HT-29 (cell line): ENCODE measurements around the gene FBXO22. TPM values are rescaled to one million over a fixed set of nuclear protein-coding genes. Genes with fewer than 3 reads are reported as not detected.
"Not testable (repeated sequence)": the region's sequence is repeated elsewhere in the genome, so short reads cannot be mapped to it uniquely, and the experiment has no call there.

Experiments used
- DNase-seq: peaks from one replicate; pipeline ENCODE4 v3.0.0-alpha.2; 2015; ENCODE audit warnings: low spot score
- total RNA-seq: library from RNA; depleted of rRNA; stranded (reverse); fragments of >200 nt; shearing (Covaris generic); gene quantifications from 2 replicates; pipeline ENCODE4 v1.2.3, GENCODE V29; 2014; rRNA removed

FBXO22 gene
- 51.1 and 60.1 TPM in 2 replicates for total RNA-seq

DNA sequence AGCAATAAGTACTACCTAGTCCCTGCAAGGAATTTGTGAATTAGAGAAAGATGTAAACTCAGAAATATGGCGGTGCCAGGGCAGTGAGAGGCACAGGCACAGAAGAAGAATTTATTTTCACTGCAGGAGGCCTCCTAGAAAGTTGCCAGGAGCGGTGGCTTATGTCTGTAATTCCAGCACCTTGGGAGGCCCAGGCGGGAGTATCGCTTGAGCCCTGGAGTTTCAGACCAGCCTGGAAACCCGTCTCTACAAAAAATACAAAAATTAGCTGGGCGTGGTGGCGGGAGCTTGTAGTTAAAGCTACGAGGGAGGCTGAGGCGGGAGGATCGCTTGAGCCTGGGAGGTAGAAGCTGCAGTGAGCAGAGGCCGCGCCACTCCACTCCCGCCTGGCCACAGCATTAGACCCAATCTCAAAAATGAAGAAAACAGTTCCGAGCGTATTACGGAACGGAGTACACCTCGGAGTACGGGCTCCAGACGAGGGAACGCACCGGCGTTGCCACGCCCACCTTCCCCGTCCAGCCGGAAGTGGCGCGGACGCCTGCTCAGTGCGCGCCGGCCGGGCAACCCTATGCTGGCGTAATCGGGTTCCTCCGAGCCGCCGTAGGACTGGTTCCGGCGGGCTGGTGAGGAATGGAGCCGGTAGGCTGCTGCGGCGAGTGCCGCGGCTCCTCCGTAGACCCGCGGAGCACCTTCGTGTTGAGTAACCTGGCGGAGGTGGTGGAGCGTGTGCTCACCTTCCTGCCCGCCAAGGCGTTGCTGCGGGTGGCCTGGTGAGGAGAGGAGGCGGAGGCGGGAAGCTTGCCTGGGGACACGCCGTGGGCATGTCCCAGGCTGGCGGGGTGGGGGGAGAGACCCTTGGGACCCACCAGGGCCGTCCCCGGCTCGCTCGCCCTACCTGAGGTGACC lies at the start of gene FBXO22:
TSS of gene FBXO22 (plus strand) at position 548 of the 909 bp plus-strand sequence. CDS start at position 634, 86 bp downstream.
- peak; percentile 97 for DNase-seq

- DNase-seq = no peak
Observed at GRCh38 chr15:75857886-75858285, 45.8 kb upstream of the FBXO22 start.

DNA sequence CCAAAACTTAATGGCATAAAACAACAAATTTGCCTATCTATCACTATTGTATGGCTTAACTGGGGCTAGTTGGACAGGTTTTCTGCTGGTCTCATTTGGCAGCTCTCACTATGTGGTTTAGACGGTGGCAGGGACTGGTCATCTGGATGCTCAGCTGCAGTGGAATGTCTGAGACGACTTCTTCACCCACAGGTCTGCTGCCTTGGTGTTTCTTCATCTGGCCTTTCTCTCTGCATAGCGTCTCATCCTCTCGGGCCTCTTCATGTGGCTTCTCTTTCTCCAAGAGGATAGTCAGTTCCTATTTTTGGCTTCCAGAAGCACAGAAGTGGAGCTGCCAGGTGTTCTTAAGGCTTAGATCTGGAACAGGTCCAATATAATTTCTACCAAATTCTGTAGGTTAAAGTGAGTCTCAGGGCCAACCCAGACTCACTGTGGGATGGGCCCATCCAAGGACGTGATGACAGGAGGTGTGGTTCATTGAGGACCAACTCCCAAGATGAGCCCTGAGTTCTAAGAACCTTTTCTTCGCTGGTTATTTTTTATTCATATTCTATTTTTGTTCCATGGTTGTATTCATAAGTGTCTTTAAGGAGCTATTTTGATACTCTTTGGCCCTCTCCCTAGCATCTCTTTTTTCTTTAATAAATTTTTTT lies 41.8 kb upstream of the FBXO22 start:
- no peak for DNase-seq

GRCh38 chr15:75862796-75863195 lies 40.9 kb upstream of the FBXO22 start:
- no peak for DNase-seq

DNA sequence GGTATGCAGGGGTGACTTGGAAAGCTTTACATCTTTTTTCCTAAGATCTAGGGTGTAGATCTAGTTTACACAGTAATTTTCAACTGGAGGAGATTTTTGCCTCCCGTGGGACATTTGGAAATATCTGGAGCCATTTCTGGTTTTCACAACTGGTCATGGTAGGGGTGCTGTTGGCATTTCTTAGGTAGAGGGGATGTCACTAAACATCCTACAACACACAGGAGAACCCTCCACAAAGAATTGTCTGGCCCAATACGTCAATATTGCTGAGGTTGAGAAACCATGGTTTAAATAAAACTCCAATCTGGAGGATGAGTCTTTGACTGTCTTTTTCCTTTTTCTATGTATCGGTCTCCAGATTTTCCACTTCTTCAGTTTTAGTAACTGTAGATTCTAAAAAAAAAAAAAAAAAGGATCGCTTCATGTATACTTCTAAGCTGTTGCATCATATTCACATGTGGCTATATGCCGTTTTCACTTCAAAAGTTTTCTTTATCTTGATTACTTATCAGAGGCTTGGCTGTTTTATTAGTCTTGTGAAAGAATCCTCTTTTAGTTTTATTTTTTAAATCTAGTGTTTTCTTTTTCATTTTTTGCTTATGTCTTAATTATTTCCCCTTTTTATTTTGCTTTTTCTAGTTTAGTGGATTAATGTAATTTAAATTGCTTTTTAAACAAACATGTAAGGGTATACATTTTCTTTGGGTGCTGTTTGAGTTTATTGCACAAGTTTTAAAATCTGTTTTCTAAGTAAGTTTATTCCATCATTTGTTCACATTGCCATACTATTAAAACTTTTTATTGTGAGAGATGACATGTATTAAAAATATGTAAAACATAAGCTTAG lies 39.2 kb upstream of the FBXO22 start:
- DNase-seq = no peak

DNA sequence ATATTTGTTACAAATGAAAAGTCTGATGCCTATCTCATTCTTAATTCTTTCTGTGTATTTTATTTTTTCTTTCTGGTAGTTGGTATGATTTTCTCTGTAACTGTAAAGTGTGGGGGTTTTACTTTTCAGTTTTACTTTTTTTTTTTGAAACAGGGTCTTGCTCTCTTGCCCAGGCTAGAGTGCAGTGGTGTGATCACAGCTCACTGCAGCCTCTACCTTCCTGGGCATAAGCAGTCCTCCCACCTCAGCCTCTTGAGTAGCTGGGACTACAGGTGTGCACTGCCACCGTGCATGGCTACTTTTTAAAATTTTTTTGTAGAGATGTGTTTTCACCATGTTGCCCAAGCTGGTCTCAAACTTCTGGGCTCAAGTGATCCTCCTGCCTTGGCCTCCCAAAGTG lies 37.6 kb upstream of the FBXO22 start:
- not testable (repeated sequence) for DNase-seq

DNA sequence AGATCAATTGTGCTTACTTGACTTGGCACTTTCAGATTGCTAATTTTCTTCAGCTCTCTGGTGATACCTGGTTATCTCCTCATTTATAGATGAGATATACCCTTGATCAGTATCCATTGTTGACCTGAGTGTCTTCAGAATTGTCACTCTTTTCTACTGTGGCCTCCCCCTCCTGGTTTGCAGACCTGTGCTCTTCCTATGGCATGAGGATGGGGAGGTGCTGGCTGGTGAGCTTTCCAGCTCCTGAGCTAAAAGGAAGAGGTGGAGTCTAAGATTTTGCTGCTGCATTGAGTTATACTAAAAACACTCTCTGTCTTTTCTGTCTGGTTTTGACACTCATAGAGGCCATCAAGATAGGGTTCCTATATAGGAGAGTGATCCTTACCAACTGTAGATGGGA lies 36.8 kb upstream of the FBXO22 start:
- DNase-seq = no peak

- no peak for DNase-seq
Observed at GRCh38 chr15:75867449-75867848, 36.2 kb upstream of the FBXO22 start.

GRCh38 chr15:75868019-75868418 lies 35.7 kb upstream of the FBXO22 start:
- DNase-seq = no peak

- DNase-seq = no peak
Observed at GRCh38 chr15:75869446-75869845, 34.2 kb upstream of the FBXO22 start.

- DNase-seq = not testable (repeated sequence)
Observed at GRCh38 chr15:75871589-75871988, 32.1 kb upstream of the FBXO22 start.

DNA sequence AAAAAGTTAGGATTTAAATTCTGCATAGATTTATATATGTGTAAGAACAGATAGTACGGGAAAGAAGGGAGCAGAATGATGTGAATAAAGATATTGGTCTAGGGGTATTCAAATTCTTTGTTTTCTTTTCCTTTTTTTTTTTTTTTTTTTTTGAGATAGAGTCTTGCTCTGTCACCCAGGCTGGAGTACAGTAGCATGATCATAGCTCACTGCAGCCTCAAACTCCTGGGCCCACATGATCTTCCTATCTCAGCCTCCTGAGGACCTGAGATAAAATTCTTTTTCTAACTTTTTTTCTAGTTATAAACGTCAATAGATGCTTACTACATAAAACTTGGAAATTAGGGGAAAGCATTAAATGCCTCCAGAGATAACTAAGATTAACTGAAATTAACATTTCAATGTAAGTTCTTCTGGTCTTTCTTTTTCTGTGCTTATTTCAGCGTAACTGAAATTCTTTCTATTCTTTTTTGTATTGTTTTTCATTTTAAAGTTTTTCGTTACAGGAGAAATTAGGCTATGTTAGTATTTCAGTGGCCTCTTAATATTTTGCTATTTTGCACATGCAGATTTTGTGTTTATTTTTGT lies 31.2 kb upstream of the FBXO22 start:
- no peak for DNase-seq

GRCh38 chr15:75884041-75884440 lies 19.6 kb upstream of the FBXO22 start:
- DNase-seq = no peak

- no peak for DNase-seq
Observed at GRCh38 chr15:75887178-75887577, 16.5 kb upstream of the FBXO22 start.

DNA sequence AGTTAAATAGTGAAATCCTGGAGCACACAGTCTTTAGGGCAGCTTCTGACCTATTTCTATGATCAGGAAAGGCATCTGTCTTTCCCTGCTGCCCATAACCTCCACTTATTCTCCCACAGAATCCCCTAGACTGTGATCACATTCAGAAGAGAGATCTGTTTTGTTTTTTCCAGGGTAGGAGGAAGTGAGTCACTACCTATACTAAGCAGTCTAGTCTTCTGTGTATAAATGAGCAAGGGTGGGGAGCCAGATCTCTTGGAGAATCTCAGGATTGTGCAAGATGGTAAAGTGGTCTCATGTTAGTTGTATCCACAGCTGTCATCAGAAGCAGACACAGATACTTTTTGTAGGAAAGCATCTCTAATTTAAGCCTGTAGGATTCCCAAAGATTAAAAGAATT lies 11.8 kb upstream of the FBXO22 start:
- peak; percentile 14 for DNase-seq

DNA sequence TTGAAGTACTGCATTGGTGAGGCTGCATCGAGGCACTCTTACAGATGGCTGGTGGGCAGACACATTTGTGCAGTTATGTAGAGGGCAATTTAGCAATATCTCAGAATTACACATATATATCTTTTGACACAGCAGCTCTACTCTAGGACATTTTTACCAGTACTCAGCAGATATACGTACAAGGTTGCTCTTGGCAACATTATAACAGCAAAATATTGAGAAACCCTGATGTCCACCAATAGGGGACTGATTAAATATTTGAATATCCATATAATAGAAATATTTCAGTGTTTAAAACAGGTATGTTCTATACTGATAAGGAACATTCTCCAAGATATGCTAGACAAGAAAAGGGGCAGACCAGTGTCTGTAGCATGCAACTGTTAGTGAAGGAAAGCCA lies 7.9 kb upstream of the FBXO22 start:
- no peak for DNase-seq

DNA sequence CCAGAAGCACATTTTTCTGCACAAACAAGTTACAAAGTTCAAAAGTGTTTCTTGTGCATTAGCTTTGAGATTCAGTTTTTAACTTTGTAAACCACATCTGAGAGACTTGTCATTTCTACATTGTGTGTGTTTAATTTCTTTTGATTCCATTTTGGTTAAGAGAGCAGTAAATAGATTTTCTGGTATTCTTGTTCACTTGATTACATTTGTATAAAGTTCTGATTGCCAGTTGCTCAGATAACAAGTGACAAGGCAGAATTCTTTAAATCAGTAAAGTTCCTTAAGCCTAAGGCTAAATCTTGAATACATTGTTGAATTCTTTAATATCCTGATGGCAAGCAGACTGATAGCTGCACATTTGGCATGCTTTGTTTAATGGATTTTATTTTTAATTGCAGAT lies 3.1 kb upstream of the FBXO22 start:
- DNase-seq = no peak

DNA sequence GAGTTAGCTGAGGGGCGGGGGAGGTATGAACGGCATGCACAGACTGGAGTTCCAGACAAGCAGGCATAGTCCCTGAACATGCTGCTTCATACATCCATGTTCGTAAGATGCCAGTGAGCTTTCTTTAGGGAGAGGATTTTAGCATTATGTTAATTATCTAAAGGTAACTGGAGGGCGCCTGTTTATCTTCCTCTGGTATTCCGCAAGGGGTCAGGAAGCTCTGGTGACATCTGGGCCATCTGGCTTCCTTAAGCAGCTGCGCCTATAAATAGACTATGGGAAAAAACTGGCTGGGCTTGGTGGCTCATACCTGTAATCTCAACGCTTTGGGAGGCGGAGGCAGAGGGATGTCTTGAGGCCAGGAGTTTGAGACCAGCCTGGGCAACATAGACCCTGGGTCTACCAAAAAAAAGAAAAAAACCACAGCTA lies 1.5 kb upstream of the FBXO22 start:
- no peak for DNase-seq

- no peak for DNase-seq
Observed at GRCh38 chr15:75905231-75905630, 1.6 kb downstream of the FBXO22 start.

- not testable (repeated sequence) for DNase-seq
Observed at GRCh38 chr15:75910355-75910754, 6.7 kb downstream of the FBXO22 start.

DNA sequence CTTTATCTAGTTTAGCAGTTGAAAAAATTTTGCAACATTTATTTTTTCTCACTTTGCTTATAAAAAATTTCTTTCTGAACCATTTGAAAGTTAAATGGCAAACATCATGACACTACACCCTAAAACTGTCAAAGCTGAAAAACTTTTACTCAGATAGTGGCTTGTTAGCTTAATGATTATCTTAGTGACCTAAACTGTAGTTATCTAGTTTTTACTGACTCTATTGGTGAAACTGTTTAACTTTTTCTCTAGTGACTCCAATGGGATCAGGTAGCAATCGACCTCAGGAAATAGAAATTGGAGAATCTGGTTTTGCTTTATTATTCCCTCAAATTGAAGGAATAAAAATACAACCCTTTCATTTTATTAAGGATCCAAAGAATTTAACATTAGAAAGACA lies 13.3 kb downstream of the FBXO22 start:
- no peak for DNase-seq

DNA sequence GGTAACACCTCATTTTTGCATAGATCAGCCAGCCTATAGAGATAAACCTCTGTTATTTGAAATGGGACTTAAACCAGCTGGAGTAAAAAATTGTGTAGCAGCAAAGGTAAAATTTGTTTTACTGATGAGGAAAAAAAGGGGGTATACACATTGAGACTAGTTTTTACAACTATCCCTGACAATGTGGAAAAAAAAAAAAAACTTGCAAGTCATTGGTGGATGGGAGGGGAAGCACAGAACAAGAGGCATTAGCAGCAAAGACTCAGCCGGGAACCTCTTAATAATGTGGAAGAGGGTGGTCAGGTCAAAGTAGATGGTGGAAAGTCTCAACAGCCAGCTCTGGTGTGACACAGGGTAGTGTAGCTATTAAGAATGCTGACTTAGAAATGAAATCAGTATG lies 14.5 kb downstream of the FBXO22 start:
- DNase-seq = no peak
